HepG2 (cell line): ENCODE data around the gene RBM12. TPM values are rescaled to one million over a fixed set of nuclear protein-coding genes. Genes with fewer than 3 reads are reported as not detected.

Experiments
- ATAC-seq: fragments of 200-7000 bp; cut with Tn5 transposase; 3 replicates; pipeline ENCODE4 v1.9.1; 2020; ENCODE audit warnings: mild to moderate bottlenecking, moderate library complexity
- BruUV-seq: library from RNA; stranded (reverse); fragments of 400-500 nt; replicated peaks from 2 replicates; lab custom pipeline; 2021; lab: Mats Ljungman, UMichigan
- CTCF ChIA-PET: fragments of 300-600 bp; formaldehyde crosslinking; extraction: SDS; loops from one replicate; lab custom pipeline; 2021; ENCODE audit warnings: low total read pairs, inconsistent platforms, low intra/inter-chr PET ratio; lab: Yijun Ruan, JAX
- POLR2A ChIA-PET: fragments of 350-600 bp; sonication (Branson Sonifier 250); formaldehyde crosslinking; loops from one replicate; lab custom pipeline; 2020; ENCODE audit warnings: antibody characterized with exemption, inconsistent platforms; lab: Yijun Ruan, JAX
- DNase-seq: peaks from one replicate; pipeline ENCODE4 v3.0.0-alpha.2; 2015; ENCODE audit warnings: low spot score
- FAIRE-seq: peaks from 3 replicates; lab custom pipeline; 2011; peaks lifted over from hg19 to GRCh38; lab: Jason Lieb, UNC
- H2AFZ ChIP-seq: one replicate; pipeline ENCODE4 v1.6.1; 2011; ENCODE audit warnings: low read length, inconsistent platforms
- H3K27ac ChIP-seq: fragments of 300-600 bp; 3 replicates; pipeline ENCODE4 v1.8.0; 2011; ENCODE audit warnings: mixed run types, mild to moderate bottlenecking, mixed read lengths, low read length, inconsistent platforms; ENCODE audit not compliant: insufficient read depth; ENCODE audit errors: extremely low read length
- H3K27me3 ChIP-seq, 2 experiments: fragments of 200-600 bp in 1 of 2; 2 replicates in 1 of 2; 3 replicates in 1 of 2; pipeline versions ENCODE4 v1.6.0 to v1.8.0; 2011; ENCODE audit warnings: low read length in 2 of 2, mild to moderate bottlenecking in 2 of 2, moderate library complexity in 2 of 2, inconsistent platforms in 1 of 2; ENCODE audit not compliant: insufficient read depth in 2 of 2, control insufficient read depth in 1 of 2
- H3K36me3 ChIP-seq, 2 experiments: fragments of 200-600 bp in 1 of 2; replicated peaks in 1 of 2; 2 replicates in 1 of 2; 3 replicates in 1 of 2; pipeline versions ENCODE4 v1.5.1 to v1.8.0; 2011; ENCODE audit warnings: low read length in 2 of 2, inconsistent platforms in 1 of 2; ENCODE audit not compliant: insufficient read depth in 2 of 2, control insufficient read depth in 1 of 2
- H3K4me1 ChIP-seq: 2 replicates; pipeline ENCODE4 v1.5.1; 2012; ENCODE audit warnings: low read length, inconsistent platforms; ENCODE audit not compliant: insufficient read depth
- H3K4me2 ChIP-seq: 2 replicates; pipeline ENCODE4 v1.6.0; 2011; ENCODE audit warnings: low read depth, low read length, inconsistent platforms
- H3K4me3 ChIP-seq, 3 experiments: fragments of 200-600 bp in 1 of 3; sonication (generic), shearing (Covaris generic) in 1 of 3; replicated peaks in 1 of 3; 2 replicates each; pipeline ENCODE4 v1.5.1; 2011 to 2016; ENCODE audit warnings: low read length in 3 of 3, inconsistent platforms in 2 of 3, low read depth in 2 of 3, mild to moderate bottlenecking in 2 of 3, control low read depth in 1 of 3, mixed read lengths in 1 of 3; ENCODE audit not compliant: insufficient read depth in 1 of 3
- H3K79me2 ChIP-seq: one replicate; pipeline ENCODE4 v1.6.1; 2011; ENCODE audit warnings: low read length, inconsistent platforms; ENCODE audit not compliant: insufficient read depth
- H3K9ac ChIP-seq: 2 replicates; pipeline ENCODE4 v1.6.0; 2011; ENCODE audit warnings: mild to moderate bottlenecking, low read depth, low read length, inconsistent platforms; ENCODE audit not compliant: insufficient read depth
- H3K9me3 ChIP-seq: 2 replicates; pipeline ENCODE4 v1.5.1; 2012; ENCODE audit warnings: mild to moderate bottlenecking, low read length
- H4K20me1 ChIP-seq: 2 replicates; pipeline ENCODE4 v1.6.0; 2011; ENCODE audit warnings: inconsistent platforms, mild to moderate bottlenecking, low read length, moderate library complexity; ENCODE audit not compliant: insufficient read depth
- BRCA1 ChIP-seq: sonication (generic); formaldehyde crosslinking; IDR thresholded peaks from 2 replicates; pipeline ENCODE4 v1.4.0; 2020; ENCODE audit warnings: missing genetic modification reagents
- POLR2AphosphoS2 ChIP-seq: IDR thresholded peaks from 2 replicates; pipeline ENCODE4 v1.6.1; 2011; ENCODE audit warnings: low read depth, low read length, improper control_type of control experiment
- SIN3B ChIP-seq: fragments of 150-350 bp; IDR thresholded peaks from 2 replicates; pipeline ENCODE4 v1.6.1; 2014; ENCODE audit warnings: low read length
- TAF15 ChIP-seq: fragments of 200-400 bp; formaldehyde crosslinking; IDR thresholded peaks from one replicate; pipeline ENCODE4 v1.6.1; 2018; ENCODE audit warnings: mild to moderate bottlenecking, low read depth, low read length; ENCODE audit not compliant: poor library complexity, severe bottlenecking
- WGBS: methylation state at CpG from one replicate; pipeline ENCODE4 v1.1.6; 2017; ENCODE audit warnings: low lambda C conversion rate; 5-methylcytosine and 5-hydroxymethylcytosine counted together
- in situ Hi-C: cut with HindIII; loops from 2 replicates; pipeline ENCODE4 v1.10.0; 2017; ENCODE audit warnings: low pct_unique_long_range_greater_than_20kb; ENCODE audit not compliant: extremely low pct_ligation_motif_present
- intact Hi-C: fragments of 100-400 bp; cut with micrococcal nuclease; formaldehyde crosslinking; loops from one replicate; pipeline ENCODE4 v1.10.0; 2022; ENCODE audit not compliant: unreplicated experiment
- polyA plus RNA-seq, 8 experiments: library from polyadenylated mRNA; depleted of rRNA in 3 of 8; stranded (reverse) in 7 of 8; unstranded in 1 of 8; fragments of >200 nt; fragmentation: Illumina TruSeq in 4 of 8; extraction: Trizol in 4 of 8; gene quantifications; 2 replicates each; pipeline versions ENCODE4 v1.2.1 to v1.2.3, GENCODE V29; 2011 to 2016; ENCODE audit warnings: low read depth in 4 of 8, missing spikeins in 1 of 8, mixed read lengths in 1 of 8; ENCODE audit not compliant: insufficient read depth in 1 of 8
- total RNA-seq, 5 experiments: library from RNA; depleted of rRNA; stranded (reverse); fragments of >200 nt; fragmentation: Illumina TruSeq; extraction: Trizol; gene quantifications; 2 replicates each; pipeline ENCODE4 v1.2.3, GENCODE V29; 2016; ENCODE audit warnings: low read depth in 1 of 5
- TF ChIP-seq, protein P1 (sequence below): sonication (generic); formaldehyde crosslinking; IDR thresholded peaks from 2 replicates; pipeline ENCODE4 v1.4.0; 2020; ENCODE audit warnings: mild to moderate bottlenecking, missing genetic modification reagents

RBM12 gene
- total and polyA plus RNA-seq, 2 of the 13 experiments (the other 11 are each of a cell fraction or from before 2014, with no cell fraction given), result 97.9 to 104 TPM

DNA sequence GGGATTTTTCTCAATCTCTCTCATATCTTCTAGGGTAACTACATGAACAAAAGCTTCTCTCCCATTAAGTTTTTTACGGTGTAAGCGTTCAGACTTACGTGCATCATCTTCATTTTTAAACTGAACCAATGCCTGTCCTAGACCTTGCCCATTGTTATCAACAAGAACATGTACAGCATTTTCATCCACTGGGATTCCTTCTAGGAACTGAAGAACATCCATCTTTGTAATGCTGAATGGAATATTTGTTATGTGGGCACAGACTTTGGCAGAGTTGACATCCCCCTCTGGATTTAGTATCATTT is 11.3 kb downstream of the RBM12 start:
- intact Hi-C loops (no loop called here), in situ Hi-C loops (no loop called here)
- no peak for DNase-seq
- no peak for ATAC-seq
- Histone ChIP-seq H4K20me1 (peaks cover 81% of the 10 kb centered on the region), H3K4me2 (no peak overlapping the region), H3K9ac (no peak overlapping the region), H3K4me3 (no peak overlapping the region), H3K4me1 (peaks cover 16% of the 10 kb centered on the region), H2AFZ (no peak overlapping the region), H3K27me3 (no peaks in the 10 kb centered on the region), H3K36me3 (peaks cover 26 to 59% of the 10 kb centered on the region in 2 experiments), H3K27ac (no peak overlapping the region), H3K79me2 (peaks cover 99% of the 10 kb centered on the region), H3K9me3 (peaks cover 3% of the 10 kb centered on the region; the same call in 1 of the 2 replicates)
- WGBS, result 99% methylated on average over 3 of the region's 3 CpGs
- peak; percentile 66; the same call in 1 of the 2 replicates for TF ChIP-seq POLR2AphosphoS2
- no peak for TF ChIP-seq BRCA1
- TF ChIP-seq, protein P1, sequence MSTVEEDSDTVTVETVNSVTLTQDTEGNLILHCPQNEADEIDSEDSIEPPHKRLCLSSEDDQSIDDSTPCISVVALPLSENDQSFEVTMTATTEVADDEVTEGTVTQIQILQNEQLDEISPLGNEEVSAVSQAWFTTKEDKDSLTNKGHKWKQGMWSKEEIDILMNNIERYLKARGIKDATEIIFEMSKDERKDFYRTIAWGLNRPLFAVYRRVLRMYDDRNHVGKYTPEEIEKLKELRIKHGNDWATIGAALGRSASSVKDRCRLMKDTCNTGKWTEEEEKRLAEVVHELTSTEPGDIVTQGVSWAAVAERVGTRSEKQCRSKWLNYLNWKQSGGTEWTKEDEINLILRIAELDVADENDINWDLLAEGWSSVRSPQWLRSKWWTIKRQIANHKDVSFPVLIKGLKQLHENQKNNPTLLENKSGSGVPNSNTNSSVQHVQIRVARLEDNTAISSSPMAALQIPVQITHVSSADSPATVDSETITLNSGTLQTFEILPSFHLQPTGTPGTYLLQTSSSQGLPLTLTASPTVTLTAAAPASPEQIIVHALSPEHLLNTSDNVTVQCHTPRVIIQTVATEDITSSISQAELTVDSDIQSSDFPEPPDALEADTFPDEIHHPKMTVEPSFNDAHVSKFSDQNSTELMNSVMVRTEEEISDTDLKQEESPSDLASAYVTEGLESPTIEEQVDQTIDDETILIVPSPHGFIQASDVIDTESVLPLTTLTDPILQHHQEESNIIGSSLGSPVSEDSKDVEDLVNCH (CRISPR knock-in tag), result no peak
- TF ChIP-seq SIN3B, result no peak
- TF ChIP-seq TAF15, result no peak
- ChIA-PET CTCF (no interaction called here), POLR2A (interaction anchor here (0.9 to 2.8 kb wide), 3 partner anchors 11 to 89 kb away, joined by 5 to 13 read pairs (median 6); partner anchors contain the start of genes CPNE1, RBM12 and RBM39)
- FAIRE-seq, result no peak
- BruUV-seq, result no TSS peak
